ENCODE measurements around the gene CUL9.

Gene CUL9

DNA sequence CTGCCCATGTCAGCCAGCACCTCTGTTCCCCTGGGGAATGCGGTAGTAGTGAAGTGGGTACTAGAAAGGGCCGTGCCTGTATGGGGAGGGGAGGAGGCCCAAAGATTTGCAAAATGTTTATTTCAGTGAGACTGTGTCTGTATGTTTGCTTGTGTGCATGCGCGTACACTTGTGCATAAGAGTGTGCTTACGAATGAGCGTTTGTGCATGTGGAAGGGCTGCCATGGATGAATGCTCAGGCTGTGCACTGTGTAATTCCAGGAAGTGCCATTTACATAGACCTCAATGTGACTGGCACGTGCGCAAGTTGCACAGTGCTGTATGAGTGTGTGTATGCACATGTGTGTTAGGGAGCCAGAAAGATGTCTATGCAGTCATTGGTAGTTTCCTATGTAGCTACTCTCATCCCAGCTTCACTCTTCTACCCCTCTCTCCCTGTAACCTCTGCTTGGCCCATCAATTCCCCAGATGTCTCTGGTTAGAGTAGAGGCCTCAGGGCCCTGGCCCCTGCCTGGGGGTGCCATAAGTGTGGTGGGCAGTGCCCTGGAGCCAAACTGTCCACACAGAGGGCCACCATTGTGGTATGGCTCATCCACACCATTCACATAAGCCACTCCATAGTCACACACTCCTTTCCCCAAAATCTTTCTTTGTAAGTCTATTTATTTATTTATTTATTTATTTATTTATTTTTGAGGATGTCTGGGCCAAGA is 89.3 kb downstream of the CUL9 start:
- no peak overlapping the region for H3K9ac ChIP-seq (ENCODE audit: low read length in 5 of 5)
- no peak overlapping the region for H3K4me3 ChIP-seq (ENCODE audit: low read depth in 1 of 5, low read length in 5 of 5)
- no peak overlapping the region for H3K27ac ChIP-seq (ENCODE audit: low read depth, low read length)
- peaks cover 9 to 39% (median 35%) of the 10 kb centered on the region in 5 donors for H3K27me3 ChIP-seq (ENCODE audit: control insufficient read depth in 5 of 5, insufficient read depth in 4 of 5, low read length in 5 of 5)
- H3K9me3 ChIP-seq (ENCODE audit: control insufficient read depth in 5 of 5, low read length in 5 of 5): no peaks in the 10 kb centered on the region
- no peaks in the 10 kb centered on the region for H3K36me3 ChIP-seq (ENCODE audit: control insufficient read depth in 5 of 5, insufficient read depth in 5 of 5, low read length in 5 of 5)
- H3K4me1 ChIP-seq (ENCODE audit: control insufficient read depth in 5 of 5, insufficient read depth in 5 of 5, low read length in 5 of 5): peaks cover 2 to 35% (median 26%) of the 10 kb centered on the region in 5 donors

DNA sequence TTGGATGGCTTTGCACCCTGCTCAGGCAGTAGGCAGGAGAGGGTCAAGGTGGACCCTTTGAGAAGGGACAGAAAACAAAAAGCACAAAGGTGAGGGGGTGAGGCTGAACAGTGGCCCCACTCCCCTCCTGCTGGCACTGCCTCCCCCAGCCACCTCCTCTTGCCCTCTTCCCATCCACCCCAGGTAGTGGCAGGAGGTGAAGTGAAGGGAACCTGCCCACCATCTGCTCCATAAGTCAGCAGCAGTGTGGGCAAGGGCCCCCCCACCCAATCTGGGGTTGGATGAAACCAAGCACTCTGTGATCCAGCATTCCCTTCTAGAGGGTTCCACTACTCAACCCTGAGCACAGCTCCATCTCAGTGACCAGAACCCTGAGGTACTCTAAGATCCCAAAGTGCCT is 89.9 kb downstream of the CUL9 start:
- H3K4me1 ChIP-seq (ENCODE audit: control insufficient read depth in 5 of 5, insufficient read depth in 5 of 5, low read length in 5 of 5): peaks cover 2 to 37% (median 28%) of the 10 kb centered on the region in 5 donors
- H3K4me3 ChIP-seq (ENCODE audit: low read depth in 1 of 5, low read length in 5 of 5): no peak overlapping the region
- H3K9ac ChIP-seq (ENCODE audit: low read length in 5 of 5): no peak overlapping the region
- H3K27me3 ChIP-seq (ENCODE audit: control insufficient read depth in 5 of 5, insufficient read depth in 4 of 5, low read length in 5 of 5): peaks cover 9 to 46% (median 41%) of the 10 kb centered on the region in 5 donors
- no peaks in the 10 kb centered on the region for H3K9me3 ChIP-seq (ENCODE audit: control insufficient read depth in 5 of 5, low read length in 5 of 5)
- H3K36me3 ChIP-seq (ENCODE audit: control insufficient read depth in 5 of 5, insufficient read depth in 5 of 5, low read length in 5 of 5): no peaks in the 10 kb centered on the region
- H3K27ac ChIP-seq (ENCODE audit: low read depth, low read length): no peak overlapping the region

DNA sequence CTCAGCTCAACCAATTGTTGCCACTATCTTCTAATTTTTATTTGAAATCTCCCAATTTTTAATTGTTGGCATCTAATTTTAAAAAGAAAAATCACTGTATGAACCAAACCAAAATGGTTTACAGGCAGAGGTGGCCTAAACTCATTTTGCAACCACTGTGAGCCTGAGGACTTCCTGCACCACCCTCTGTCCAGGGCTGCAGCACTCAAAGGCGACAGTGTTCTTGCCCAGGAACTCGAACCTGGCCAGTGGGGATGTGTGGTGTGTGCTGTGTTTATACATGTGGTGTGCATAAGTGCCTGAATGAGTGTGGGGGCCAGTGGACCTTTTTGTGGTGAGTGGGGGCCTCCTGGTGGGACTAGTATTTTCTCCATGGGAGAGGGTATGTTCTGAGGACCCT is 91.7 kb downstream of the CUL9 start:
- Histone ChIP-seq H3K36me3 (ENCODE audit: control insufficient read depth in 5 of 5, insufficient read depth in 5 of 5, low read length in 5 of 5) (no peaks in the 10 kb centered on the region), H3K27ac (ENCODE audit: low read depth, low read length) (no peak overlapping the region), H3K9ac (ENCODE audit: low read length in 5 of 5) (no peak overlapping the region), H3K4me3 (ENCODE audit: low read depth in 1 of 5, low read length in 5 of 5) (no peak overlapping the region), H3K9me3 (ENCODE audit: control insufficient read depth in 5 of 5, low read length in 5 of 5) (no peaks in the 10 kb centered on the region), H3K27me3 (ENCODE audit: control insufficient read depth in 5 of 5, insufficient read depth in 4 of 5, low read length in 5 of 5) (peaks cover 9 to 48% (median 36%) of the 10 kb centered on the region in 5 donors), H3K4me1 (ENCODE audit: control insufficient read depth in 5 of 5, insufficient read depth in 5 of 5, low read length in 5 of 5) (peaks cover 0 to 28% (median 21%) of the 10 kb centered on the region in 5 donors)
